H1 (cell line): ENCODE data around the gene PTPN18. TPM values are rescaled to one million over a fixed set of nuclear protein-coding genes. Genes with fewer than 3 reads are reported as not detected.

ENCODE experiments used
- CEBPB ChIP-seq: IDR thresholded peaks from 2 replicates; pipeline ENCODE4 v1.6.1; 2012; ENCODE audit warnings: low read depth, low read length
- CHD2 ChIP-seq: IDR thresholded peaks from 2 replicates; pipeline ENCODE4 v1.6.1; 2012; ENCODE audit warnings: low read length, improper control_type of control experiment
- CTCF ChIP-seq, 3 experiments: IDR thresholded peaks; 1 replicate in 2 of 3; 2 replicates in 1 of 3; pipeline versions ENCODE4 v1.5.1 to v1.6.1; 2011; ENCODE audit warnings: low read length in 3 of 3, mild to moderate bottlenecking in 3 of 3, inconsistent platforms in 2 of 3, low read depth in 1 of 3, moderate library complexity in 1 of 3; ENCODE audit not compliant: insufficient read depth in 1 of 3; ENCODE audit errors: control extremely low read depth in 1 of 3
- FOSL1 ChIP-seq: IDR thresholded peaks from 2 replicates; pipeline ENCODE4 v1.6.1; 2011; ENCODE audit warnings: mild to moderate bottlenecking, low read depth, low read length, moderate library complexity; ENCODE audit not compliant: insufficient read depth
- GABPA ChIP-seq: IDR thresholded peaks from 2 replicates; pipeline ENCODE4 v1.6.1; 2011; ENCODE audit warnings: mild to moderate bottlenecking, low read length, moderate library complexity, borderline replicate concordance; ENCODE audit not compliant: insufficient read depth
- GTF2F1 ChIP-seq: IDR thresholded peaks from 2 replicates; pipeline ENCODE4 v1.6.1; 2012; ENCODE audit warnings: low read depth, low read length, improper control_type of control experiment, borderline replicate concordance
- HDAC2 ChIP-seq, 2 experiments: fragments of 300-600 bp in 1 of 2; sonication (generic) in 1 of 2; IDR thresholded peaks; 2 replicates each; pipeline ENCODE4 v1.6.1; 2011 to 2012; ENCODE audit warnings: low read depth in 2 of 2, low read length in 2 of 2, mild to moderate bottlenecking in 2 of 2, moderate library complexity in 2 of 2, borderline replicate concordance in 1 of 2, inconsistent platforms in 1 of 2
- JUND ChIP-seq: IDR thresholded peaks from 2 replicates; pipeline ENCODE4 v1.6.1; 2011; ENCODE audit warnings: mild to moderate bottlenecking, improper control_type of control experiment, low read length
- KDM4A ChIP-seq: IDR thresholded peaks from one replicate; pipeline ENCODE4 v1.7.1; 2012; ENCODE audit warnings: low read depth, mild to moderate bottlenecking, moderate library complexity, low read length, inconsistent platforms; ENCODE audit not compliant: severe bottlenecking
- KDM5A ChIP-seq: fragments of 200-600 bp; IDR thresholded peaks from 2 replicates; pipeline ENCODE4 v1.7.1; 2012; ENCODE audit warnings: mild to moderate bottlenecking, low read length, inconsistent platforms, mixed read lengths
- MAFK ChIP-seq: IDR thresholded peaks from 2 replicates; pipeline ENCODE4 v1.6.1; 2012; ENCODE audit warnings: low read depth, mild to moderate bottlenecking, improper control_type of control experiment, low read length
- MAX ChIP-seq: IDR thresholded peaks from 2 replicates; pipeline ENCODE4 v1.6.1; 2012; ENCODE audit warnings: inconsistent platforms
- NRF1 ChIP-seq: IDR thresholded peaks from 2 replicates; pipeline ENCODE4 v1.6.1; 2011; ENCODE audit warnings: mild to moderate bottlenecking, low read depth, low read length, improper control_type of control experiment
- POLR2A ChIP-seq, 2 experiments: IDR thresholded peaks; 1 replicate in 1 of 2; 2 replicates in 1 of 2; pipeline ENCODE4 v1.6.1; 2011; ENCODE audit warnings: low read depth in 2 of 2, low read length in 2 of 2, mild to moderate bottlenecking in 2 of 2; ENCODE audit errors: control extremely low read depth in 1 of 2
- RNF2 ChIP-seq: fragments of 200-900, 300-1000 bp; sonication (generic); IDR thresholded peaks from 2 replicates; pipeline ENCODE4 v1.7.1; 2016; ENCODE audit warnings: borderline replicate concordance, low read depth, mild to moderate bottlenecking, antibody characterized with exemption, low read length; ENCODE audit not compliant: poor library complexity, severe bottlenecking; ENCODE audit errors: missing control alignments
- SIRT6 ChIP-seq: IDR thresholded peaks from one replicate; pipeline ENCODE4 v1.7.1; 2012; ENCODE audit warnings: low read length, inconsistent platforms
- SP4 ChIP-seq: IDR thresholded peaks from 2 replicates; pipeline ENCODE4 v1.6.1; 2012; ENCODE audit warnings: low read length, inconsistent platforms
- polyA plus RNA-seq, 7 experiments: library from polyadenylated mRNA; depleted of rRNA in 3 of 7; stranded (reverse) in 5 of 7; unstranded in 2 of 7; fragments of >200 nt in 5 of 7; fragments of 200-250 nt in 2 of 7; gene quantifications; 1 replicate in 5 of 7; 2 replicates in 1 of 7; 4 replicates in 1 of 7; pipeline versions ENCODE4 v1.2.1 to v1.2.3, GENCODE V29; 2011 to 2013; ENCODE audit warnings: missing spikeins in 2 of 7, mixed read lengths in 2 of 7
- total RNA-seq: library from RNA; stranded (reverse); fragmentation: NEBNext Ultra II Directional; extraction: Animal tissue kit (Norgen Biotek cat#: 25700); gene quantifications from 2 replicates; pipeline ENCODE4 v1.2.1, GENCODE V29; 2021

Gene PTPN18
- total and polyA plus RNA-seq, 2 of the 8 experiments (the other 6 are each of a cell fraction or from before 2014, with no cell fraction given): 13.2 to 14.7 TPM

GRCh38 chr2:130332271-130333073 is 23.4 kb upstream of the PTPN18 start (continued):
- TF ChIP-seq CTCF (IDR thresholded peaks at IDR 0.05; ENCODE audit: control extremely low read depth in 1 of 3, insufficient read depth in 1 of 3, low read depth in 1 of 3, low read length in 3 of 3): peak; percentile 89 to 97 (median 95)
- no peak for TF ChIP-seq HDAC2 (IDR thresholded peaks at IDR 0.05; ENCODE audit: borderline replicate concordance in 1 of 2, low read depth in 2 of 2, low read length in 2 of 2)
- no peak for TF ChIP-seq NRF1
- TF ChIP-seq GABPA: no peak
- 0 out of 2 replicates have a peak, but pooled peaks have one; percentile 42 for TF ChIP-seq JUND
- TF ChIP-seq SP4: no peak; the same call in 1 of the 2 replicates
- TF ChIP-seq MAFK: no peak
- peak; percentile 88 for TF ChIP-seq MAX
- no peak for TF ChIP-seq KDM5A
- TF ChIP-seq CEBPB: no peak
- no peak for TF ChIP-seq POLR2A (IDR thresholded peaks at IDR 0.05; ENCODE audit: control extremely low read depth in 1 of 2, low read depth in 2 of 2, low read length in 2 of 2)
- TF ChIP-seq FOSL1: no peak
- no peak for TF ChIP-seq SIRT6
- TF ChIP-seq GTF2F1: no peak
- TF ChIP-seq RNF2: no peak
- peak; percentile 68 for TF ChIP-seq KDM4A
- no peak for TF ChIP-seq CHD2
- TF ChIP-seq, all 59 proteins: peak for 10
